ENCODE results near the gene CTXN3.

CTXN3 gene

GRCh38 chr5:127699416-127699815 is 50.5 kb downstream of the CTXN3 start:
- no peak for DNase-seq (ENCODE audit: low spot score)

GRCh38 chr5:127700237-127700766 is 51.4 kb downstream of the CTXN3 start:
- DNase-seq (ENCODE audit: low spot score), result no peak

- DNase-seq (ENCODE audit: low spot score), result no peak
Measured at GRCh38 chr5:127702434-127702833, 53.6 kb downstream of the CTXN3 start.

GRCh38 chr5:127702926-127703561 is 54.2 kb downstream of the CTXN3 start, which contains the start of gene CCDC192:
TSS of gene CCDC192 (plus strand) at chr5:127703391. CDS start at chr5:127703446, 55 bp downstream.
- DNase-seq (ENCODE audit: low spot score), result no peak

GRCh38 chr5:127705120-127705892 is 56.4 kb downstream of the CTXN3 start:
- peak; percentile 8 for DNase-seq (ENCODE audit: low spot score)

GRCh38 chr5:127706691-127707090 is 57.8 kb downstream of the CTXN3 start:
- DNase-seq (ENCODE audit: low spot score), result no peak

GRCh38 chr5:127707209-127707608 is 58.3 kb downstream of the CTXN3 start:
- no peak for DNase-seq (ENCODE audit: low spot score)
